Keratinocyte (primary cell): Measurements from ENCODE around the gene DENND2C.

Experiments
- CTCF ChIP-seq, 3 experiments: IDR thresholded peaks in 1 of 3; conservative IDR thresholded peaks in 1 of 3; optimal IDR thresholded peaks in 1 of 3; 2 replicates in 2 of 3; 3 replicates in 1 of 3; pipeline versions ENCODE3 to v1.5.1; 2011; ENCODE audit warnings: low read length in 3 of 3, mild to moderate bottlenecking in 3 of 3, moderate library complexity in 2 of 3, control low read depth in 1 of 3, inconsistent platforms in 1 of 3; ENCODE audit not compliant: insufficient read depth in 2 of 3; ENCODE audit errors: extremely low read depth in 1 of 3
- EZH2 ChIP-seq: IDR thresholded peaks from one replicate; pipeline ENCODE4 v1.6.1; 2012; ENCODE audit warnings: inconsistent platforms, mild to moderate bottlenecking, low read length, moderate library complexity

DNA sequence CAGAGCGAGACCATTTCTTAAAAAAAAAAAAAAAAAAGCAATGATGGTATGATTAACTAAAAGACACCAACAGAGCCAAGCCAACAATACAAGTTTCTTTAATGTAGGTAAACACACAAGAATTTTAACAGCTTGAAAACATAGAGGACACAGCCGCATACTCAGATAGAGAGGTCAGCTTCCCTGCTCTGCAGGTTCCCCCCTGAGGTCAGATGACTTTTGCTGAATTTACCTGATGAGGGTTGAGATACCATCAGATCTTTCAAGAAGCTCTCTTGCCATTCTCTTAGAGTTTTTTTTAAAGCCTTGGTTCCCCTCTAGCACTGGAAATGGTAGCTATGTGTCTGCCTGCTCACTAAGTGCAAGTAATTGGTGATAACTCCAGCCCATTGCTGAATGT is 119.5 kb downstream of the DENND2C start:
- TF ChIP-seq CTCF (optimal IDR thresholded peaks at IDR 0.05 in 1 of 3, IDR thresholded peaks at IDR 0.05 in 1 of 3, conservative IDR thresholded peaks at IDR 0.05 in 1 of 3; ENCODE audit: extremely low read depth in 1 of 3, insufficient read depth in 2 of 3, low read length in 3 of 3) = no peak
- no peak for TF ChIP-seq EZH2
